HG03469 (cell line): Measurements from ENCODE around the gene CD44.
A peak's percentile ranks its signal among the peaks of the same experiment; 100 is the strongest.

Experiments
- ATAC-seq: cut with Tn5 transposase; IDR thresholded peaks from one replicate; pipeline ENCODE4 v1.9.1; 2021; ENCODE audit warnings: mild to moderate bottlenecking, moderate library complexity, moderate number of reproducible peaks; ENCODE audit not compliant: unreplicated experiment

Gene CD44

DNA sequence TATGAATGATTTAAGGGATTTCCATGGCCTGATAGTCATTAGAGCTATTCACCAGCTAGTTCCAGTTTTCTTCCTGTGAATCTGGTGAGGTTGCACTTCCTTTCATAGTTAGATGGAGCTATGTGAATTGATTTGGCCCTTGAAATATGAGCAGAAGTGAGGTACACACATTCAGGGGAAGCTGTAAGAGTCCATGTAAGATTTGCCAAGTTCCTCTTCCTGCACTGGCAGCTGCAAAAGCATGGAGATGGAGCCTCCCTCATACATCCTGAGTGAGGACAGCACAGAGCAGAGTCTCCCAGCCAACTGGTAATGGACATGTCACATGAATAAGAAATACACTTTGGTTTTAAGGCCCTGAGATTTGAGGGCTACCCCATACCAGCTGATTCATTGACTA, 111.7 kb downstream of the CD44 start:
- no peak for ATAC-seq

DNA sequence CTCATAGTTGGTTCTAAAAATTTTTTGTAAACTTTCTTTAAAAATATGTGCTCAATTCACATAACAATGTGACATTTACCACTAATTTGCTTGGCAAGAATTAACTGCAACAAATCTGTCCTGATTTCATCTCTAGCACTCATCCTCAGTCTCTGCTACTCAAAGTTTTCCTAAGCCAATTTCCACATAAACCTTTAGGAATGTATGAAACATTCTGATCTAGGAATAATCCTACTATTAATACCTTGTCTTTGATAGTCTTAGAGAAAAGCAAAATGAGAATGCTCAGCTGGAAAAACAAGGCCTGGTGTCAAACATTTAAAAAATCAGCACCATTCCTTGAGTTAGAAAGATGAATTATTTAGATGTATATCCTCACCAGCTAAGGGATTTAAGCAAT, 114.3 kb downstream of the CD44 start:
- ATAC-seq: no peak

DNA sequence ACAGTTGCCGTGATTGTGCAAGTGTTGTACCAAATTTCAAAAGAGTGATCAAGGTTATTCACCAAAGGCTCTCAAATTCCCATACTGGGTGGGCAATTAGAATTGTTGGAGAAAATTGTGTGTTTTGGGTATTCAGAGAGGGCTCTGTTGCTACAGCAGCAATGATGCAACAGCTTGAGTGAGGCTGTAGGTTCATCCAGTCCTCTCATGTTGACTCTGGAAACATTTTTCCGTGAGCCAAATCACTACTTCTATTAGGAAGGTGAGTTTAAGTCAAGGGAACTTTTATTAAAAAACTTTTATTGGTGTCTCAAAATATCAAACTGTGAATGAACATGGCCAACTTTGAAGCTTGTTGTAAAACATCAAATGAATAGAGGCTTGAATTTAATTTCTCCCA, 116.5 kb downstream of the CD44 start:
- ATAC-seq: no peak

DNA sequence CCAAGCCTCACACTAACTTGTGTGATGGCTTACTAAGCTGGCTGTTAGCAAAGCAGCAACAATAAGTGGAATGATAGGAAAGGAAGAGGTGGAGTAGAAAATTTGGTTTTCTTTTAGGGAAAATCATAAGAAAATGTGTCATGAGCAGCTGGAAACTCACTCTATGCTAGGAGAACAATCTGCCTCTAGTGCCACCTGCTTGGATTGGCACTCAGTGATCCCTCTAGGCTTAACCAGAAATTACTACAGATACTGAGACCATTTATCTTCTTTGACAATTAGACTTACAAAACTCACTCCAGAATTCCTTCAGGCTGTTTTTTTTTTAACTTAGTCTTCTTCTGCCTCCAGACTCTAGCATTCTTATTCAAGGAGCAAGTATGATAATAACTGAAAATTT, 117.3 kb downstream of the CD44 start:
- ATAC-seq: no peak

DNA sequence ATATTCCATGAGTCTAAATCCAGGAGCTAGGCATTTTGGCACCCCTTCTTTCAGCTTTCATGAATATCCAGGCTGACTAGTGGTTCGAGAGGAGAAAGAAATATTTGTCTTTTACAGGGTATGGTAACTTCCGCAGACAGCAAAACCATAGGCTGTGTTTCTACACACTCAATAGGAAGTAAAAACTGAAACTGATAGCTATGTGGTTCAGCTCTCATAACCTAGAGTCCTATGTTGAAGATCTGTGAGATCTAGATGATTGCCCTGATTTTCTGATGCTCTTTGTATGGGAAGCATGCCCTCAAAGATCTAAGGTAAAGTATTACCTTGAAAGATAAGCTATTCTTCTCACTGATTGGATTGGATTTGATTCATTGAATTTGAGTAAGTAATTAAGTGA, 118.3 kb downstream of the CD44 start:
- ATAC-seq: peak; percentile 100

DNA sequence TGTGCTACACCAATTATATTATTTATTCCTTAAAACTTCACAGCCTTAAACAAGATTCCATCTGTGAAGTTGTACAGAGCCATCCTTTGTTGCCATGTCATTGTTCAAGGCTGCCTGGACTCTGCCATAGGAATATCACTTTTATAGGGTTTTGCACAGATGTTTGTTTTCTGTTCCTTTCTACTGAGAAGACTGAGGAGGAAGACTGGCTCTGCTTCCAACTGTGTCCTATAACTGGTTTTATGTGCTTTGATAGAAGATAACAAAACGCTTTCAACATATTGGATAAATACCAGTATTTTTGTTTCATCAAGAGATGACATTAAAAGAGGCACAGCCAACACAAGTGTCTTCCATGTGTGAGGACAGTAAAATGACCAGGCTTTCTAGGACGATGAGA, 120.6 kb downstream of the CD44 start:
- ATAC-seq: no peak

GRCh38 chr11:35260342-35260985, 121.5 kb downstream of the CD44 start:
- no peak for ATAC-seq

DNA sequence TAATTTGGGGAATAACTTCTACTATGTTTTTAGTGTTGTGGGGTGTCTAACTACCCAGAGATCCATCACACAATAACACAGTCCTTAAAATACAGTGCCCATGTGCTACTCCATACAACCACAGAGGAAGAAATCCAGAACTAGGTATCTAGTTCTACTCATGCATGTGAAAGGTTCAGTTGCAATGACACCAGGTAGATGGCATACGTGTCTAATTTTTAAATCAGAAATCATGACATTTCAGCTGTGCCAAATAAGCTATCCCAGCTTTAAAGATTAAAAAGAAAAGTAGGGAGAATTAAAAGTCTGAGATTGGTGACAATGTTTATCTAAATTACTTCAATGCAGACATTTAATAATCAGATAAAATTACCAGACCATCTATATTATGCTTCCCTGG, 122.2 kb downstream of the CD44 start:
- no peak for ATAC-seq

- ATAC-seq: no peak
Observed at GRCh38 chr11:35262056-35262455, 123.1 kb downstream of the CD44 start.

GRCh38 chr11:35262735-35263134, 123.8 kb downstream of the CD44 start:
- ATAC-seq: no peak

DNA sequence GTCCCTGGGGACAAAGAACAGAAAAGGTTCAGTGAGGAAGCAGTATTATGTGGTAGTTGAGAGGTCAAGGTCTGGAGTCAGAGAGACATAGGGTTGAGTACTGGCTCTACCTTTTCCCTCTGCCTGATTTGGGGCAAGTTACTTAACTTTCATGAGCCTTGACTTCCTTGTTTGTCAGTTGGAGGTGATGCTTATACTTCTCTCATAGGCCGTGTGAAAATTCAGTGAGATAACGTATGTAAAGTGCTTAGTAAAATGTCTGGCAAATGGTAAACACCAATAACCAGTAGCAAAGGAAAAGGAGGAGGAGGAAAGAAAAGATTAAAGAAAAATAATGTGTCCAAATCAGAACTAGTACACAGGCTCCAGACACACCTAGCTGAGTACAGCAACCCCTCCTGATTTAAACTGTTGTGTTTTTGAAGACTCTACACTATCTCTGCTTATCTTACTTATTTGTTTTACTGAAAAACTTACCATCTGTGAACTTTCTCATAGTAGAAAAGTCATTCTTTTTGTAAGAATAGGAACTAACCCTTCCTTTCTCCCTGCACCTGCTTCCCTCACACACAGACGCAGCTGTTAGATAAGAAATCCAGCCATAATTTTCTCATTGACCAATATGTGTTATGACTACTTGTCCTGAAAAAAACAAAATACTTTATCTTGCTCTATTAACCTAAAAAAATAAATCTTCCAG, 126.9 kb downstream of the CD44 start:
- no peak for ATAC-seq

DNA sequence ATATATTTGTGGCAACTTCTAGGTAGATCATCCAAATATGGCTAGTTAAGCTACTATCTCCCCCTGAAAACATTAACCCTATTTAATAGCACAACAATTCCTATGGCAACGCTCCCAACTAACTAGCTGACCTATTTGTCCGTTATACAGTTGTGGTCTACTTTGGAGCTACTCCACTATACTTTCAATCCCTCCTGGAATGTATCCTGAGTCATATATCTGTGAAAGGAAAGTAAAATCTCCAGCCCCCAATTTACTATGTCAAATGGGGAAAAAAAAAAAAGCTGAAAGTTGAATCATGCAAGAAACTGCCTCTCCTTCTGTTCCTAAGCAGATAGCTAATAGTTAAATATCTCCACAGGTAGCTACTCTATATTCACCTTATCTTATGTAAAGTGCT, 128.5 kb downstream of the CD44 start:
- no peak for ATAC-seq

- no peak for ATAC-seq
Observed at GRCh38 chr11:35270342-35270741, 131.4 kb downstream of the CD44 start.

- no peak for ATAC-seq
Observed at GRCh38 chr11:35271031-35271430, 132.1 kb downstream of the CD44 start.

DNA sequence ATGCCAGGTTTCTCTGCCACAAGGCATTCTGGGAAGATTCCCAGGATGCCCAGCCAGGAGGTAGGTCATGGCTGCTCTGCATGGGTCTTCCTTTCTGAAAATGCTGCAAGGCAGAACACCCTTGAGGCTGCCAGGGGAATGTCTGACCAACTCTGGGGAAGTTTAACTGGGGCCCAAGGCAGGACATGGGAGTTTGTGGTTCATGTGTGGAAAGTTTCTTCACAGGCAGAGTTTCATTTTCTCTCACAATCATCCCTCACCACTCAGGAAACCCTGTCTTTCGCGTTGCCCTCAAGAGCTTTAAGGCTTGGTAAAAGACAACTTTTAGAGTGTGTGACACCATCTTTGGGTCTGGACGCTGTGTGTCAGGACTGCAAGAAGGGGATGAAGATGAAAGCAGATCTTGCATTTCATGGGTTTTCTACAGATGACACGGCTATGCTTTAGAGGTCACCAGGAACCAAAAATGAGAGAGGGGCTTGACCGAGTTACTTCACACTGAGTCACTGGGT, 133.5 kb downstream of the CD44 start:
- peak; percentile 90 for ATAC-seq

GRCh38 chr11:35274909-35275785, 136.2 kb downstream of the CD44 start:
- no peak for ATAC-seq

DNA sequence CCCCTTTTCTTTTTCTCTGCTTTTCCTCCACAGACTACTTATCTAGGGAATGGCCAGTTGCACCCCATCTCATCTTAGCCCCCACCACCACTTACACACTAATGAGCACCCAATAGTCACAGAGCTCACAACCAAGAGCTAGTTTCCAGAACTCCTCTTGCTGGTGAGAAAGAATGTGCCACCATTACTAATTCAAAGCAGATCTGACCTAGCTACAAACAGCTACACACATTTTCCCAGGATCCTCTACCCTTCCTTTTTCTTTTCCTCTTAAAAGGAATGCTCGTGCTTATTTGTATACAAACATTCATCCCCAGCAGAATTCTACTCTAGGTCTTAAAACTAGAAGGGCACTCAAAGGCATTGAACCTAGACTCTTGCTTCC, 136.8 kb downstream of the CD44 start:
- no peak for ATAC-seq

- no peak for ATAC-seq
Observed at GRCh38 chr11:35276396-35277145, 137.6 kb downstream of the CD44 start.

DNA sequence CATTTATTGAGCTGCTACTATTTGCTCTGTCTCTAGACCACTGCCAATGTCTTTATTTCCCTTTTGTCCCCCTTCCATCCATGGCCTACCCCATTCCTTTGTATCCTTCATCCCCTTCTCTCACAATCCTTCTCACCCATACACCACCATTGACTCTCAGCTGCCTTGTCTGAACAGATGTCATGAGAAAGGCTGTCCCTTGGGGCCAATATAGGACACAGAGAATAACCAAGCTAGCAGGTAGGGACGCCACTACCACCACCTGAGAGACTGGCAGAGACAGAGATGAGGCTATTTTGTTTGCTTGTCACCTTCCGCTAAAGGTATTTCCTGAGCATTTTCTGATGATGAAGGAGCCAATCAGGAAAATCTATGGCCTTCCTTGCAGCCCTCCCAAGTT, 138.9 kb downstream of the CD44 start:
- no peak for ATAC-seq

DNA sequence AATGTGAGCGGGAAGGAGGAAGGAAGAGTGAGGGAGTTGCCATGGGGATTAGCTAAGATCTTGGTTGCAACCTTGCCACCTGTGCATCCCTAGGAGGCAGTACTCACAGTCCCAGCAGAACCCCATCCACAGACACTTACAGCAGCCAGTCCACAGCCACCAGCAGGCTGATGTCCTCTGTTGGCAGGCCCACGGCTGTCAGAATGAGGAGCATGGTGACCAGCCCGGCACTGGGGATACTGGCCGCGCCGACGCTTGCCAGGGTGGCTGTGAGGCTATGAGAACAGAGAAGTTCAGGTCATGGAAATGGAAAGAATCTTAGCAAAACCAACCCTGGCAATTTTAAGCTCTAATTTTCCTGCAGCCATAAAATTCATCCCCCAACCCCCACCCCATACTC, 141.8 kb downstream of the CD44 start:
- no peak for ATAC-seq

DNA sequence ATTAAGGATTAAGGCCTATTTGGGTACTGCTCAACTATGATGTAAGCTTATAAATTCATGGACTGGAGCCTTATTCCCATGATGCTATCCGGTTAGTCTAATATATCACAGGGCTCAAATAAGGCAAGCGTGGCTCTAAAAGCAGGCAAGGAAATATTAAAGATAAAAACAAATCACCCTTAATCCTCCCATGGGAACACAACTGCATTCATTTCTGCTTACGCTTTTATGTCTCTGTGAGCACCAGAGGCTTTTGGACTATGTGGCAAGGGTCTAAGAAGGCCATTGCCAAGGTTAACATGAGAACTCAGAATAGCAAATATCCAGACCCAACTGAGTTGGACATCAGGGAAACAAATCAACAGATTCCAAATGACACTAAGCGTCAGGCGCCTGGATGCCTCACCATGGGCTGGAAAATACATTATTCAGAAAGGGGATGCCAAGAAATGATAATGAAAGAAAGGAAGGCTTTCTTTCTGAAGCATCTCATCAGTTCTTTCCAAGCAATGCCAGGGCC, 142.3 kb downstream of the CD44 start:
- ATAC-seq: no peak
